HUES6 (cell line): ENCODE measurements around the gene KCNT1.
"Not testable (repeated sequence)": the region's sequence is repeated elsewhere in the genome, so short reads cannot be mapped to it uniquely, and the experiment has no call there.

ENCODE experiments used
- H3K27ac ChIP-seq: 2 replicates; pipeline ENCODE4 v1.7.0; 2013; ENCODE audit warnings: low read depth, mild to moderate bottlenecking, low read length, inconsistent platforms
- H3K27me3 ChIP-seq: 2 replicates; pipeline ENCODE4 v1.6.1; 2013; ENCODE audit warnings: low read length; ENCODE audit not compliant: control insufficient read depth, insufficient read depth
- H3K36me3 ChIP-seq: 2 replicates; pipeline ENCODE4 v1.6.1; 2013; ENCODE audit warnings: low read length; ENCODE audit not compliant: control insufficient read depth, insufficient read depth
- H3K4me1 ChIP-seq: 2 replicates; pipeline ENCODE4 v1.6.1; 2013; ENCODE audit warnings: low read length; ENCODE audit not compliant: control insufficient read depth, insufficient read depth
- H3K4me3 ChIP-seq: 2 replicates; pipeline ENCODE4 v1.5.1; 2013; ENCODE audit warnings: low read depth, low read length
- H3K9ac ChIP-seq: one replicate; pipeline ENCODE4 v1.6.1; 2013; ENCODE audit warnings: mild to moderate bottlenecking, low read length
- H3K9me3 ChIP-seq: 2 replicates; pipeline ENCODE4 v1.6.1; 2013; ENCODE audit warnings: low read depth, low read length; ENCODE audit not compliant: control insufficient read depth, insufficient read depth

The KCNT1 gene

DNA sequence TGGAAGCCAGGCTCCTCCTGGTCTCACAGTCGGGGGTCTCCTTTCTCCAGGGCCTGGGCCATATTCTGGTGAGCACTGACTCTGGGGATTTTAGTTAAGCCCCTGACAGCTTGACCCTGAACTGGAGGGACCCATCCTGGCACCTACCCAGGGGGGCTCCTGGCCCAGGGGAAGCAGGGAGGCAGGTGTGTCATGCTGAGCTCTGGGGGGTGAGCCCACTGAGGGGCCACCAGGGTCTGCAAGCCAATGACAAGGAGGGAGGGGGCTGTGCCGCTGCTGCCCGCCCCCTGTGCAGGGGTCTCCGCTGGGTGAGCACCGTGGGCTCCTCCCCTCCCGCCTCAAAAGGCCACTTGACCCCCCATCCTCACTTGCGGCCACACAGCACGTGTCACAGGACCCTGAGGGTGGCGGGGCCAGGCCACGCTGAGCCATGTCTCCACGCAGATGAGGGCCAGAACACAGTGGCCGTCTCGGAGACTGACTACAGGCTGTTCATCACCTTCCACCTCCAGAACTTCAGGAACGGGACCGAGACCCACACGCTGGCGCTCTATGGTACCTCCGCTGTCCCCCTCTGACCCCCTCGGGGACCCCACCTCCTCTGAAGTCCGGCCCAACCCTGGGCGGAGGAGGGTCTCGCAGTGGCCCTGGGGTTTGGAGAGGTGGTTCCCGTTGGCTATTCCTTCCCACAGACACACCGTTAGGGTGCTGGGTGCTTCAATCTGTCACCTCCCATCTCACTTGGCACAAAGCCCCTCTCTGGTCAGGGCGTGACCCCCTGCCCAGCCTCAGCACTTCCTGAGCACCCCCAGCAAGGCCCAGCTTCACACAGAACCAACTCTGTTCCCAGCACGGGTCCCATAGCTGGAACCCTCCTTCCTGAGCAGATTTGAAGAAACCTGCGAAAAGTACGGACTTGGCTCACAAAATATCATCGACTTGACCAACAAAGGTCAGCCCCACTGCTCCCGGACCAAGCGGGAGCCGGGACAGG, 36.9 kb upstream of the KCNT1 start:
- Histone ChIP-seq H3K36me3 (no peaks in the 10 kb centered on the region), H3K4me1 (peaks cover 4% of the 10 kb centered on the region; the same call in 1 of the 2 replicates), H3K9ac (no peak overlapping the region), H3K27me3 (no peaks in the 10 kb centered on the region; the same call in 1 of the 2 replicates), H3K4me3 (no peak overlapping the region), H3K9me3 (peaks cover 19% of the 10 kb centered on the region), H3K27ac (no peak overlapping the region)

DNA sequence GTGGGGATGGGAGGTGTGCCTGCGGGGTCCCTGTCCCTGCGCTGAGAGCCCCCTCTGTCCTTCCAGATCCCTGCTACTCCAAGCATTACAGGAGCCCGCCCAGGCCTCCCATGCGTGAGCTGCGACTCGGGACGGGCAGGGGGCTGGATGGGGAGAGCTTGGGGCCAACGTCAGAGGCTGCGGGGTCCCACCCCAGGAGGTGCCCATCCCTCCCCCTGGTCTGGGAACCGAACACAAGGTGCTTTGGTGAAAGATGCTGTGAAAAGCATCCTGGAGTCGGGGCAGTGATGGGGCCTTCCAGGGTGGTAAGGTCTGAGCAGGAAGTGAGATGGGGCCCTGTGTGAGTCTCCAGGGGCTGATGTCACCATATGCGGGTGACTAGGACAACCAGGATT, 36.2 kb upstream of the KCNT1 start:
- Histone ChIP-seq H3K27me3 (no peaks in the 10 kb centered on the region; the same call in 1 of the 2 replicates), H3K4me3 (no peak overlapping the region)

DNA sequence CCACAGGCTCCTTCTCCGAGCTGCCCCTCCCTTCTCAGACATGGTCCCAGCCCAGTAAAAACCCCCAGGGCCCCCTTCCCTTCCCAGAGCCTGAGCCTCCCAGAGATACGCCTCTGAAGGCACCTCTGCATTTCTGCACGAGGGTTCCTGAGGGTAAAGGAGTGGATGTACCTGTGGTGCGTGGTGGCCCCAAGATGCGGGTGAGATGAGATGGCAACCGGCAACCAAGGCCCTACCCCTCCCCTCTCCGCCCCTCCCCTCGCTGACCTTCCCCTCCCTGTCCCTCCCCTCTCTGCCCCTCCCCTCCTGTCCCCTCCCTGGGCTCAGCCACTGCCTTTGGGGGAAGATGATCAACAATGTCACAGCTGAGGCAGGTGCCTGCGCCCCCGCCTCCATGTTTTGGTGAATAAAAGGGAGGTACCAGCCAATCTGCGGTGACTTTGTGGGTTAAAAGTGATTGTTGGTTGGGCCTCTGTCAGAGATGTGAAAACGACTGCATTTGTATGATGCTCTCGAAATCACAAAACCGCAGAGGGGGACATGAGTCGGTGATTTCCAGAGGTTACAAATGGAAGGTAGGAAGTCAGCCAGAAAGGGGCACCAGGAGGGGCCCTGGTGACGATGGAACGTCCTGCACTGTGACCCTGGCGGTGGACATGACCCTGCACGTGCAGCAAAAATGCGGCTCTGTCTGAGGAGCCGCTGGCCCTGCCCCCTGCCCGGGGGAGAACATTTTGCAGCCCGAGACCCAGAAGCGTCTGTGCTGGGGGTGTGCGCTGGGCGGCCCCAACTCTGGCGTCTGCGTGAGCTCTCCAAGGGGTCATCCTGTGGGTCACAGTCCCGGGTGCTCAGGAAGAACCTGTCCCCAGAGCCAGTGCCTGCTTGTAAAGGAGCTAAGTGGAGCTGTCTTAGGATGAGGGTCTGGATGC, 35.2 kb upstream of the KCNT1 start:
- Histone ChIP-seq H3K9me3 (peaks cover 15% of the 10 kb centered on the region), H3K27me3 (no peaks in the 10 kb centered on the region; the same call in 1 of the 2 replicates), H3K36me3 (no peaks in the 10 kb centered on the region), H3K27ac (no peak overlapping the region), H3K4me1 (peaks cover 2% of the 10 kb centered on the region; the same call in 1 of the 2 replicates), H3K9ac (no peak overlapping the region), H3K4me3 (no peak overlapping the region)

More for the DNA sequence above, 36.2 kb upstream of the KCNT1 start:
- H3K4me1 ChIP-seq: peaks cover 4% of the 10 kb centered on the region; the same call in 1 of the 2 replicates
- H3K9me3 ChIP-seq: peaks cover 19% of the 10 kb centered on the region
- no peak overlapping the region for H3K9ac ChIP-seq
- no peak overlapping the region for H3K27ac ChIP-seq
- no peaks in the 10 kb centered on the region for H3K36me3 ChIP-seq

DNA sequence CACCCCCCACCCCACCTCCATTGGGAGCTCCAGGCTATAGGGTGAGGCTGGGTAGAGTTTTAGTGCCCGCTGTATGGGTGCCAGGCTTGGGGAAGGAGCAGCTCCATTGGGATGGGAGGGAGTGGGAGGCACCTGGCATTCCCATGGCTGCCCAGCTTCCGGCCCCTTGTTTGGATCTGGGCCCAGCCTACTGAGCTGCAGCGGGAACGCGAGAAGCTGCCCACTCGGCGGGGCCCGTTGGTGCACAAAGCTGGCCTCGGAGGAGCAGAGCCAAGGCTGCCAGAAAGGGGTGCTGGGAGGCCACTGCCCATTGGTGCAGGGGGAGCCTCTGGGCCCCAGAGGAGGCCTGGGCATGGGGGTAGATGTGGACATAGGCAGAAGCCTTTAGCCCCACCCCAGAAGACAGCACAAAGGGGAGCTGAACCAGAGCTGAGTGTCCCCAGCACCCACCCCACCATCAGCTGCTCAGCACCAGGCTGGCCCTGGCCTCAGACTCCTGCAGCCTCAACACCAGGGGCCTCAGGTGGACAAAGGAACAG, 34.5 kb upstream of the KCNT1 start:
- no peak overlapping the region for H3K9ac ChIP-seq

DNA sequence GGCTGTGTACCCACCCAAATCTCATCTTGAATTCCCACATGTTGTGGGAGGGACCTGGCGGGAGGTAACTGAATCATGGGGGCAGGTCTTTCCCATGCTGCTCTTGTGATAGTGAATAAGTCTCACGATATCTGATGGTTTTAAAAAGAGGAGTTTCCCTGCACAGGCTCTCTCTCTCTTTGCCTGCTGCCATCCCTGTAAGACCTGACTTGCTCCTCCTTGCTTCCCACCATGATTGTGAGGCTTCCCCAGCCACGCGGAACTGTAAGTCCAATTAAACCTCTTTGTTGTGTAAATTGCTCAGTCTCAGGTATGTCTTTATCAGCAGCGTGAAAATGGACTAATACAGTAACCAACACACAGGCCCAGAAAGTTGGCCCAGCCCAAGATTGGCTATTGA, 33.0 kb upstream of the KCNT1 start:
- H3K36me3 ChIP-seq, H3K4me1 ChIP-seq, H3K27ac ChIP-seq, H3K27me3 ChIP-seq, H3K4me3 ChIP-seq, H3K9ac ChIP-seq: not testable (repeated sequence)
- peaks cover 15% of the 10 kb centered on the region for H3K9me3 ChIP-seq

More for the DNA sequence above, 34.5 kb upstream of the KCNT1 start:
- Histone ChIP-seq H3K4me1 (peaks cover 2% of the 10 kb centered on the region; the same call in 1 of the 2 replicates), H3K27me3 (no peaks in the 10 kb centered on the region; the same call in 1 of the 2 replicates), H3K27ac (no peak overlapping the region), H3K4me3 (no peak overlapping the region), H3K36me3 (no peaks in the 10 kb centered on the region), H3K9me3 (peaks cover 15% of the 10 kb centered on the region)

DNA sequence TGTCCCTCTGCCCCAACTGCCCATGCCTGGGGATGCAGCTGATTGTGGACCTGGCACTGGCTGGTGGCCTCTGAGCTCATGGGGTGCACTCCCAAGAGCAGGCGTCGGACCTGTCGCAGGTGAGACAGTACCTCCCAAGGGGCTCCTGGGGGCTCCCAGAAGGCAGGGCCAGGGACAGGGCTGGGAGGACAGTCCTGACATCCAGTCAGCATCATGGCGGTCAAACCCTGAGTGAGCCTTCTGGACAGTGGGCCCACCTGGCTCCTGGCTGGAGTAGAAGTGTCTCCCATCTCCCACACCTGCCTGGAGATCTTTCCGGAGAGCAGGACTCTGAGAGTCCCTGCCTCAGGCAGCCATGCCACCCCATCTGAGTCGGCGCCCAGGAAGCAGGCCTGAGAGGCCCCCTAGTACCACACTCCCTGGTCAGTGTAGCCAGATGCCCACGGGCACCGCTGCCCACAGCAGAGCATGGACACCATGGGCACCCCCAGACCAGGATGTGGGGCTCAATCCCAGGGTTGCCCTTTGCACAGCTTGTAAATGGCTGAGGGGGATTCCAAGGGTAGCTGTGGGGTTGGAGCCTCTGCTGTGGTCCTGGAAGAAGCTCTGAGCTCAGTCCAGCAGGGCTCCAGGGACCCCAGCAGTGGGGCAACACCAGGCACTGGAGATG, 32.2 kb upstream of the KCNT1 start:
- no peak overlapping the region for H3K4me3 ChIP-seq
- no peak overlapping the region for H3K9ac ChIP-seq
- no peak overlapping the region for H3K27ac ChIP-seq
- H3K27me3 ChIP-seq: no peaks in the 10 kb centered on the region; the same call in 1 of the 2 replicates
- H3K36me3 ChIP-seq: no peaks in the 10 kb centered on the region
- peaks cover 15% of the 10 kb centered on the region for H3K9me3 ChIP-seq
- peaks cover 2% of the 10 kb centered on the region; the same call in 1 of the 2 replicates for H3K4me1 ChIP-seq

DNA sequence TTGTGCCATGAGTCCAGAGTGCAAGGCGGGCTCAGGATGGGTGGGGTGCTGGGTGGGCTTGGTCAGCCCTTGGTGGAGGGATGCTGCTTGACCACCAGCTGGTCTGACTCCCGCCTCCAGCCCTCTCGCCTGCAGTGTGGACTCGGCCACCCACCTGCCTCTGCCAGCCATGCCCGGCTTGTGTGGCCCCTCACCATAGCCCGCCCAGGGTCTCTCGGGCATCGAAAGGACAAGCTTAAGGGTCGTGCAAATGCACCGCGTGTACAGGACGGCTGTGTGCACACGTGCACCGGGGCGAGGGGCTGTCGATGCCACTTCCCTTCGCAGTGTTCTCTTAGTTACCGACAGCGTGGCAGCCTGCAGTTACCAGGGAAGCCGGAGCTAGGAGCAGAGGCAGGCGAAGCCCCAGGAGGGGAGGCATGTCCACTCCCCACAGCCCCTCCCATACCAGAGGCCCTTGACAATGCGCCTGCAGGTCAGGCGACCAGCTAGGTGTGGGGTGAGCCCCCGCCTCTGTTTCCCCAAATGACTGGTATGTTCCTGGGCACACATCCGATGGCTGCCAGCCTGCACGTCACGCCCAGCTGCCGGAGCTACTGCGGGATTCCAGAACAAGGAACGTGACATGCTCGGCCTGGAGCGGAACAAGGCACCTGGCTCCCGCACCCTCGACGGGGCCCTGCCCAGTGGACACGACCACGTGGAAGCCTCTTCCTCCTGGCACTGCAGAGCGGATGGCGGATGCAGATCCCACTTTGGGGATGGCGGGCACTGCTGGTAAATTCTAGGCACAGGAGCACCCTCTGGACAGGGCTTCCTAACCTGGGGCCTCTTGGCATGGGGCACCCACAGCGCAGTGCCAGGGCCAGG, 31.0 kb upstream of the KCNT1 start:
- no peaks in the 10 kb centered on the region; the same call in 1 of the 2 replicates for H3K27me3 ChIP-seq
- H3K4me3 ChIP-seq: no peak overlapping the region
- peaks cover 2% of the 10 kb centered on the region; the same call in 1 of the 2 replicates for H3K4me1 ChIP-seq
- H3K36me3 ChIP-seq: no peaks in the 10 kb centered on the region
- H3K9me3 ChIP-seq: peaks cover 15% of the 10 kb centered on the region
- H3K9ac ChIP-seq: no peak overlapping the region
- no peak overlapping the region for H3K27ac ChIP-seq

DNA sequence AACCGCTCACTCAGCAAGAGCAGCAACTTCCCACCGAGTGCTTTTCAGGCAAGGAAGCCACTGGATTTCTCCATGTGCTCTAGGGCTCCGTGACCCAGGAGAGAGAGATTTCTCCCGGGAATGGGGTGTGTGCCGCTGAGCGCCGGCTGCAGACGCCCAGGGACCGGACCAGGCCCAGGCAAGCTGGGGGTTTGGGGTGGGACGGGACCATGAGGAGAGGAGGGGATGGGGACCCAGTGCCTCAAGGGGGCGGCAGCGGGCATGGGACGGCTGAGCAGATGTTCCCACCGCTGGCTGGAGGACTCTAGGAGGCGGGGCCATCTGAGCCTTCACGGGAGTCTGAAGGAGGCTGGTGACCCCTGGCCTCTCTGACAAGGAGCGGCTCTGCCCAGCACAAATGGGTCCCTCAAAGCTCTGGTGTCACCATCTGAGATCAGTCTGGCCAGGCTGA, 30.4 kb upstream of the KCNT1 start:
- Histone ChIP-seq H3K4me1 (peaks cover 2% of the 10 kb centered on the region; the same call in 1 of the 2 replicates), H3K27ac (no peak overlapping the region), H3K36me3 (no peaks in the 10 kb centered on the region), H3K27me3 (no peaks in the 10 kb centered on the region), H3K9me3 (peaks cover 15% of the 10 kb centered on the region), H3K9ac (no peak overlapping the region), H3K4me3 (peak overlapping the region; percentile 24; the same call in 1 of the 2 replicates)

DNA sequence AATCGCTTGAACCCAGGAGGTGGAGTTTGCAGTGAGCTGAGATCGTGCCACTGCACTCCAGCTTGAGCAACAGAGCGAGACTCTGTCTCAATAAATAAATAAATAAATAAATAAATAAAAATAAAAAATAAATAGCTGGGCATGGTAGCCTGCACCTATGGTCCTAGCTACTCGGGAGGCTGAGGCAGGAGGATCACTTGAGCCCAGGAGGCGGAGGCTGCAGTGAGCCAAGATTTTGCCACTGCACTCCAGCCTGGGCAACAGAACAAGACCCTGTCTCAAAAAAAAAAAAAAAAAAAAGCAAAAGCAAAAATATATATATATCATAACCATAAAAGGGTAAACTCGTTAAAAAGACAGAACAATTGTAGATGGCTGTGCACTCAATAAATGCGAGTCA, 29.2 kb upstream of the KCNT1 start:
- not testable (repeated sequence) for H3K27ac ChIP-seq, H3K4me3 ChIP-seq, H3K27me3 ChIP-seq, H3K9ac ChIP-seq, H3K36me3 ChIP-seq, H3K4me1 ChIP-seq
- peaks cover 15% of the 10 kb centered on the region for H3K9me3 ChIP-seq
